KG1 (cell line): ENCODE results near the gene RNF213.

Experiments
- DNase-seq: peaks from one replicate; lab custom pipeline; 2025; lab: John Stamatoyannopoulos, UW

RNF213 gene

GRCh38 chr17:80260791-80261158 lies at the start of gene RNF213:
Gene RNF213 (plus strand): TSS chr17:80260852. CDS start chr17:80263682, 2,830 bp downstream.
- no peak for DNase-seq

- no peak for DNase-seq
Measured at GRCh38 chr17:80212109-80212508, 48.5 kb upstream of the RNF213 start.

GRCh38 chr17:80212511-80212910 lies 48.1 kb upstream of the RNF213 start:
- no peak for DNase-seq

- DNase-seq, result no peak
Measured at GRCh38 chr17:80212962-80213642, 47.5 kb upstream of the RNF213 start.

GRCh38 chr17:80213643-80213975 lies 47.0 kb upstream of the RNF213 start:
- no peak for DNase-seq

- DNase-seq, result no peak
Measured at GRCh38 chr17:80214012-80214877, 46.4 kb upstream of the RNF213 start.

- DNase-seq, result no peak
Measured at GRCh38 chr17:80214878-80215210, 45.8 kb upstream of the RNF213 start.

GRCh38 chr17:80216473-80217456 lies 43.9 kb upstream of the RNF213 start:
- no peak for DNase-seq

- no peak for DNase-seq
Measured at GRCh38 chr17:80217703-80218362, 42.8 kb upstream of the RNF213 start.

- no peak for DNase-seq
Measured at GRCh38 chr17:80218391-80218790, 42.3 kb upstream of the RNF213 start.

GRCh38 chr17:80219013-80219762 lies 41.5 kb upstream of the RNF213 start:
- DNase-seq, result peak; percentile 88

- no peak for DNase-seq
Measured at GRCh38 chr17:80219763-80220053, 40.9 kb upstream of the RNF213 start.

- no peak for DNase-seq
Measured at GRCh38 chr17:80220054-80220735, 40.5 kb upstream of the RNF213 start, which contains the start of the genes SGSH and SLC26A11. Gene SGSH (minus strand): TSS chr17:80220333. CDS start chr17:80220313, 20 bp downstream. Gene SLC26A11 (plus strand): TSS chr17:80220427. CDS start chr17:80221561, 1,134 bp downstream.

- DNase-seq, result no peak
Measured at GRCh38 chr17:80220736-80221215, 39.9 kb upstream of the RNF213 start.

- DNase-seq, result no peak
Measured at GRCh38 chr17:80221351-80222105, 39.1 kb upstream of the RNF213 start.

- DNase-seq, result no peak
Measured at GRCh38 chr17:80222376-80223141, 38.1 kb upstream of the RNF213 start.

GRCh38 chr17:80223142-80223815 lies 37.4 kb upstream of the RNF213 start:
- no peak for DNase-seq

- no peak for DNase-seq
Measured at GRCh38 chr17:80223838-80224497, 36.7 kb upstream of the RNF213 start.
